DOHH2 (cell line): ENCODE results near the gene PRRT1B.

Experiments
- H3F3A ChIP-seq: fragments of 200-600 bp; sonication (generic), shearing (Covaris generic); 2 replicates; pipeline ENCODE4 v1.6.0; 2016; ENCODE audit warnings: antibody characterized with exemption, mild to moderate bottlenecking; ENCODE audit not compliant: control insufficient read depth, insufficient read depth
- H3K27ac ChIP-seq: fragments of 200-600 bp; sonication (generic); 2 replicates; pipeline ENCODE4 v1.5.1; 2014; ENCODE audit warnings: low read depth, mild to moderate bottlenecking, low read length, moderate library complexity
- H3K27me3 ChIP-seq: fragments of 200-600 bp; sonication (generic); 2 replicates; pipeline ENCODE4 v1.6.1; 2014; ENCODE audit warnings: mild to moderate bottlenecking, low read length, mixed read lengths; ENCODE audit not compliant: control insufficient read depth
- H3K36me3 ChIP-seq: fragments of 200-600 bp; sonication (generic); 2 replicates; pipeline ENCODE4 v1.6.1; 2014; ENCODE audit warnings: mild to moderate bottlenecking, low read length, moderate library complexity, mixed read lengths; ENCODE audit not compliant: control insufficient read depth
- H3K4me1 ChIP-seq: fragments of 200-600 bp; sonication (generic); 2 replicates; pipeline ENCODE4 v1.6.1; 2014; ENCODE audit warnings: mild to moderate bottlenecking, low read length, mixed read lengths; ENCODE audit not compliant: control insufficient read depth
- H3K4me2 ChIP-seq: fragments of 200-600 bp; sonication (generic); 2 replicates; pipeline ENCODE4 v1.6.0; 2014; ENCODE audit warnings: mild to moderate bottlenecking, low read length, moderate library complexity
- H3K4me3 ChIP-seq: fragments of 200-600 bp; sonication (generic); 2 replicates; pipeline ENCODE4 v1.5.1; 2014; ENCODE audit warnings: mild to moderate bottlenecking, low read length, mixed read lengths
- H3K79me2 ChIP-seq: fragments of 200-600 bp; sonication (generic); 2 replicates; pipeline ENCODE4 v1.6.1; 2014; ENCODE audit warnings: mild to moderate bottlenecking, low read length, mixed read lengths; ENCODE audit not compliant: control insufficient read depth
- H3K9me2 ChIP-seq: fragments of 200-600 bp; sonication (generic); replicated peaks from 2 replicates; pipeline ENCODE4 v1.6.1; 2014; ENCODE audit warnings: mild to moderate bottlenecking, low read length, mixed read lengths; ENCODE audit not compliant: control insufficient read depth
- H3K9me3 ChIP-seq: fragments of 200-600 bp; sonication (generic); 2 replicates; pipeline ENCODE4 v1.6.1; 2014; ENCODE audit warnings: antibody characterized with exemption, low read length, mixed read lengths; ENCODE audit not compliant: control insufficient read depth, insufficient read depth
- H4K20me1 ChIP-seq: fragments of 200-600 bp; sonication (generic); 2 replicates; pipeline ENCODE4 v1.6.0; 2014; ENCODE audit warnings: low read depth, mild to moderate bottlenecking, antibody characterized with exemption, low read length, moderate library complexity; ENCODE audit not compliant: control insufficient read depth, insufficient read depth
- CTCF ChIP-seq: fragments of 200-600 bp; sonication (generic); IDR thresholded peaks from one replicate; pipeline ENCODE4 v1.5.1; 2014; ENCODE audit warnings: antibody characterized with exemption, mild to moderate bottlenecking, low read depth, low read length; ENCODE audit not compliant: poor library complexity, severe bottlenecking
- EZH2phosphoT487 ChIP-seq: fragments of 200-600 bp; sonication (generic); IDR thresholded peaks from 2 replicates; pipeline ENCODE4 v1.6.1; 2017; ENCODE audit warnings: borderline replicate concordance, mild to moderate bottlenecking, antibody characterized with exemption, low read length, moderate library complexity, mixed read lengths

Gene PRRT1B

GRCh38 chr9:131499254-131499767 is 46.0 kb upstream of the PRRT1B start:
- Histone ChIP-seq H3K27ac (no peak overlapping the region), H3K4me3 (no peak overlapping the region), H3F3A (peaks cover 32% of the 10 kb centered on the region), H3K4me2 (no peak overlapping the region), H3K36me3 (peaks cover 61% of the 10 kb centered on the region), H3K4me1 (peaks cover 21% of the 10 kb centered on the region), H3K79me2 (peaks cover 12% of the 10 kb centered on the region), H4K20me1 (no peaks in the 10 kb centered on the region), H3K27me3 (no peaks in the 10 kb centered on the region), H3K9me3 (no peaks in the 10 kb centered on the region), H3K9me2 (no peaks in the 10 kb centered on the region)
- TF ChIP-seq CTCF (no peak), EZH2phosphoT487 (no peak)

- H3F3A ChIP-seq, result peaks cover 32% of the 10 kb centered on the region
- H3K4me1 ChIP-seq, result peaks cover 21% of the 10 kb centered on the region
- no peak overlapping the region for H3K27ac ChIP-seq
- H4K20me1 ChIP-seq, result no peaks in the 10 kb centered on the region
- peaks cover 51% of the 10 kb centered on the region for H3K36me3 ChIP-seq
- H3K9me2 ChIP-seq, result no peaks in the 10 kb centered on the region
- H3K9me3 ChIP-seq, result no peaks in the 10 kb centered on the region
- H3K79me2 ChIP-seq, result peaks cover 14% of the 10 kb centered on the region
- no peak overlapping the region for H3K4me3 ChIP-seq
- H3K27me3 ChIP-seq, result no peaks in the 10 kb centered on the region
- no peak overlapping the region for H3K4me2 ChIP-seq
- TF ChIP-seq CTCF, result no peak
- TF ChIP-seq EZH2phosphoT487, result no peak
Observed at GRCh38 chr9:131500377-131500776, 44.9 kb upstream of the PRRT1B start.

- H4K20me1 ChIP-seq, result no peaks in the 10 kb centered on the region
- peaks cover 21% of the 10 kb centered on the region for H3K4me1 ChIP-seq
- no peak overlapping the region for H3K27ac ChIP-seq
- TF ChIP-seq CTCF (no peak), EZH2phosphoT487 (no peak)
- H3K9me3 ChIP-seq, result no peaks in the 10 kb centered on the region
- peaks cover 44% of the 10 kb centered on the region for H3K36me3 ChIP-seq
- peaks cover 32% of the 10 kb centered on the region for H3F3A ChIP-seq
- no peaks in the 10 kb centered on the region for H3K9me2 ChIP-seq
- H3K4me2 ChIP-seq, result no peak overlapping the region
- H3K27me3 ChIP-seq, result no peaks in the 10 kb centered on the region
- no peak overlapping the region for H3K4me3 ChIP-seq
- peaks cover 14% of the 10 kb centered on the region for H3K79me2 ChIP-seq
Observed at GRCh38 chr9:131500939-131501541, 44.3 kb upstream of the PRRT1B start.
